Stimulated activated CD8-positive, alpha-beta memory T cell treated with anti-CD3 and anti-CD28 coated beads, Interleukin-4, amount 100 ng/mL, for 1 hour (primary cell): ENCODE measurements around the gene SMTN.

ENCODE experiments used
- DNase-seq, 2 donors: peaks; one replicate each; pipeline ENCODE4 v3.0.0-alpha.2; 2020; ENCODE audit warnings: low read depth in 2 of 2, low spot score in 1 of 2

SMTN gene

GRCh38 chr22:31126869-31127175 is 45.7 kb downstream of the SMTN start:
- no peak for DNase-seq

DNA sequence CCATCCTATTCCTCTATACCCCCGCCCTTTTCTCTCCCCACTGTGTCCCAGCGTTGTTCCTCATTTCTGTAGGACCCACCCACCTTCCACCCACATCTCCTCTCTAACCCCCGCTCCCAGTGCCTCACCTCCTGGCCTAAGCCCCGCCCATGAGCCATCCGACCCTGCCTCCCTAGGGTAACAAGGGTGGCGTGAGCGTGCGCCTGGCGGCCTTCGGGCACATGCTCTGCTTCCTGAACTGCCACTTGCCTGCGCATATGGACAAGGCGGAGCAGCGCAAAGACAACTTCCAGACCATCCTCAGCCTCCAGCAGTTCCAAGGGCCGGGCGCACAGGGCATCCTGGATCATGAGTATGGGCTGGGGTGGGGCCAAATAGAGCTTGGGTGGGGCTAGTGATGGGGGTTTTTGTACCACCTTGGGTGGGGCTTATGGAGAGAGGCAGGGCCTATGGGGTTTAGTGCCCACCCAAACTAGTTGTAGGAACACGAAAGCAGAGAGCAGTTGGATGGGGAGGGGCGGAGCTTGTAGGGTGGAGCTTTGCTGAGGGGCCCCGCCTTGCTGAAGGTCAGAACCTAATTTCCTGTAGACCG is 46.2 kb downstream of the SMTN start:
- no peak for DNase-seq

GRCh38 chr22:31128156-31128555 is 47.0 kb downstream of the SMTN start:
- DNase-seq = no peak

- no peak for DNase-seq
Measured at GRCh38 chr22:31130873-31131272, 49.8 kb downstream of the SMTN start.

DNA sequence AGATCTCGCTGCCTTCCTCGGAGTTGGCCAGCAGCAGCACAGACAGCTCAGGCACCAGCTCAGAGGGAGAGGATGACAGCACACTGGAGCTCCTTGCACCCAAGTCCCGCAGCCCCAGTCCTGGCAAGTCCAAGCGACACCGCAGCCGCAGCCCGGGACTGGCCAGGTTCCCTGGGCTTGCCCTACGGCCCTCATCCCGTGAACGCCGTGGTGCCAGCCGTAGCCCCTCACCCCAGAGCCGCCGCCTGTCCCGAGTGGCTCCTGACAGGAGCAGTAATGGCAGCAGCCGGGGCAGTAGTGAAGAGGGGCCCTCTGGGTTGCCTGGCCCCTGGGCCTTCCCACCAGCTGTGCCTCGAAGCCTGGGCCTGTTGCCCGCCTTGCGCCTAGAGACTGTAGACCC is 52.8 kb downstream of the SMTN start:
- no peak for DNase-seq

- no peak for DNase-seq
Measured at GRCh38 chr22:31134688-31135087, 53.6 kb downstream of the SMTN start.

- no peak for DNase-seq
Measured at GRCh38 chr22:31135706-31136105, 54.6 kb downstream of the SMTN start.

- no peak for DNase-seq
Measured at GRCh38 chr22:31136155-31136554, 55.0 kb downstream of the SMTN start.

DNA sequence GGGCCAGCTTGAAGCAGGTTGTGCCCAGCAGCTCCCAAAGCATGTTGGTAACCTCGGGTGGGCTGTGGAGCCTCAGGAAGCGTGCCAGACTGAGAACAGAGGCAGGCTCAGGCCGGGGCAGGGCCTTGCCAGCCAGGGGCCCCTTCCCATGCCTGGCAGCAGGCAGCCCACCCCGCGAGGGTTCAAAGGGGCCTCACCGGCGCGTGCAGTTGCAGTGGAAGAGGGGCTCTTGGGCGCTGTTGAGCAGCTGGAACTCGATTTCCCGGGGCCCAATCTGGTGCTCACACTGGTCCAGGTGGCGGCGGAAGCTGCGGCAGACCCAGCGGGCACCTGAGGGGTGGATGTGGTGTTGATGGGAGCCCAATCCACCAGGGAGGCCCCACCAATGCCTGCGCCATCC is 55.6 kb downstream of the SMTN start:
- no peak for DNase-seq

- DNase-seq = no peak
Measured at GRCh38 chr22:31137721-31138120, 56.6 kb downstream of the SMTN start.

DNA sequence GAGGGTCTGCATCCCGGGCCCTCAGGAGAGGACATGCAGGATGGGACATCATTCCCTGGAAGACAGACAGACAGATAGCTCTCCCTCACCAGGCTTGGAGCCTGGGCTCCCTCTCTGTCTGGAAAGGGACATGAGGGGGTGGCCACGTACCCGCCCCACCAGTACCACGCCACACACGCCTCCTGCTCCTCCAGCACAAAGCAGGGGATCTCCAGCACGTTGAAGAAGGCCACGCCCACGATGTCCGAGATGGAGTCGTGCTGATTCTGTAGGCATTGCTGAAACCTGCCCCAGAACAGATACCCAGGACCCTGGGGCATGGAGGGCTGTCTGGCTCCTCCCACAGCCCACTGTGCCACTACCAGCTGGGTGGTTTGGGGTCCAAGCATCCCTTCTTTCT is 57.0 kb downstream of the SMTN start:
- no peak for DNase-seq

GRCh38 chr22:31139066-31139465 is 57.9 kb downstream of the SMTN start:
- DNase-seq = no peak

DNA sequence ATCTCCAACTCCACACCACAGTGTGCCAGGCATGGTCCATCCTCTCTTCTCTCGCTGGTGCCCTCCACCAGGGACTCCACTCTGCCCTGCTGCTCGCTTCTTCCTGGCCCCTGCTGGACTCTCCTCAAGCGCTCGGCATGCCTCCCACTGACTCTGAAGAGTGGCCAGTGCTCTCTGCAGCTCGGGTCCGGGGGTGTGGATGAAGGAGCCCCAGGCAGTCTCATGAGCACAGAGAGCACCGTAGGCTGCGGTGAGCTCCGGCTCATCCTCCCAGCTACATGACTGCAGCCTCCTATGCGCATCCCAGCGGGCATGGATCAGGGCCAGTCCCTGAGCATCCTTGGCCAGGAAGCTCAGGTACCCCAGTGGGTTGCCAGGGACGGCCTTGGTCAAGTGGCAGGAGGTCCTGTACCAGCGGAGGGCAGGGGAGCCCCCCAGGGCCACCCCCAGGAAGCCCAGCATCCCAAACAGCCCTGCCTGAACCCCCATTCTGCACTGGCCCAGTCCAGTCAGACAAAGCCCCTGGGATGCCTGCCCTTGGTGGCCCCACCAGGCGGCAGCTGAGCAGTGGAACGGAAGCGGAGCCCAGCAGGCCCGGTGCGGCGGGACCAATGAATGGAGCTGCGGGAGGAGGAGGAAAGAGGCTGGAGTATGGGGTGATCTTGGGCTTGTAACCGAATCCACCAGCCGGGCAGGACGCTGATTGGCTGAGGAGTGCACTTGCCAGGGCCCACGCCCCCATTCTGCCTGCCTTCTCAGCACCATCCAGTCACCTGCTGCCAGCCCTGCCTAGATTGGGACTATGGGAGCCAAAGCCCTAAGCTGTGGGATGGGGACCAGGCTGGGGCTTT is 59.0 kb downstream of the SMTN start, which contains the start of gene PLA2G3:
PLA2G3 (minus strand) TSS at position 643 of the 851 bp plus-strand sequence; CDS start at position 489, 154 bp downstream.
- no peak for DNase-seq

- DNase-seq = no peak
Measured at GRCh38 chr22:31140746-31141145, 59.6 kb downstream of the SMTN start.

DNA sequence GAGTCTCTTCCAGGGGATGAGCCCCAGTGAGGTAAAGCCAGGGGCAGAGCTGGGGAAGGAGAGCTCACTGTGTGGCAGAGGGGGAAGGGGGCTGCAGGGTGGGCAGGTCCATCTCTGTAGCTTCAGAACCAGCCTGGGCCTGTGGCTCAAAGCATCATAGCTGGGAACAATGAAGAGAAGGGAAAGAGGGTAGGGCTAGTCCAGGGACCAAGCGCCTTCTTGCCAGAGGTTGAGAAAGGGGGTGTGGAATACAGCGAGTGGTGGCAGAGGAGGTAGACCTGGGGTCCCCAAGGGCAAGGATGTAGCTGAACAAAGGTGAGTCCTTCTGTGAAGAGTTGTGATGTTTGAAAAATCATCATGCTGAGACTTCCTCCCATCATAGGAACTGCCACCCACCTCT is 60.4 kb downstream of the SMTN start:
- DNase-seq = no peak

GRCh38 chr22:31142285-31142684 is 61.2 kb downstream of the SMTN start:
- no peak for DNase-seq

DNA sequence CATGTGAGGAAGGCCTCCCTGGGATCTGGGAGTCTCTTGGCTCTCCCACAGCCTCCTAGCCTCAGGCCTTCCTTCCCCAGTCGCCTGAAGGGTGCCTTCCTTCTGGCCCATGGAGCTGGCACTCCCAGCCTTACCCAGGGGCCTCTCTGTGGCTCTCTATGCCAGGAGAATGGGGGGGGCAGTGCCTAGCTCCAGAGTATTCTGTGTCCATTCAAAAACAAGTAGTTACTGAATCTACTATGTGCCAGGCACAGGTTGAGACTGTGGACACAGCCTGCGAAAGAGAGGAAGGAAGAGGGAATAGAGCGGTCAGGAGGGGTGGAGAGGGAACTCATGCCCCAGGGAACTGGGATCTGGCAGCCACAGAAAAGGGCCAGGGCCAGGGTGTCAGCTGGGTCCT is 61.9 kb downstream of the SMTN start:
- no peak for DNase-seq

GRCh38 chr22:31143537-31143936 is 62.4 kb downstream of the SMTN start:
- no peak for DNase-seq

- DNase-seq = no peak
Measured at GRCh38 chr22:31144223-31144622, 63.1 kb downstream of the SMTN start.

- no peak for DNase-seq
Measured at GRCh38 chr22:31148488-31148887, 67.4 kb downstream of the SMTN start.

- DNase-seq = no peak
Measured at GRCh38 chr22:31148953-31149627, 68.0 kb downstream of the SMTN start.

- no peak for DNase-seq
Measured at GRCh38 chr22:31150615-31151014, 69.5 kb downstream of the SMTN start.
